Uterus (tissue), 4 donors: ENCODE data around the gene SEMA3D. TPM values are rescaled to one million over a fixed set of nuclear protein-coding genes. Genes with fewer than 3 reads are reported as not detected.

ENCODE experiments used
- DNase-seq, 2 donors: peaks; one replicate each; pipeline ENCODE4 v3.0.0-alpha.2; 2019 to 2020
- H3K27ac ChIP-seq, 2 donors: fragments of 200-600 bp; sonication (generic); 1 replicate in 1 of 2; 2 replicates in 1 of 2; pipeline ENCODE4 v1.5.1; 2016 to 2018
- H3K27me3 ChIP-seq, 2 donors: fragments of 200-600 bp; sonication (generic); one replicate each; pipeline ENCODE4 v1.5.1; 2018 to 2019; ENCODE audit warnings: control low read depth in 1 of 2
- H3K36me3 ChIP-seq, 2 donors: fragments of 200-600 bp; sonication (generic); one replicate each; pipeline ENCODE4 v1.5.1; 2019; ENCODE audit warnings: control low read depth in 1 of 2
- H3K4me1 ChIP-seq, 2 donors: fragments of 200-600 bp; sonication (generic); one replicate each; pipeline ENCODE4 v1.5.1; 2018 to 2019; ENCODE audit warnings: control low read depth in 1 of 2
- H3K4me3 ChIP-seq, 2 donors: fragments of 200-600 bp; sonication (generic); 1 replicate in 1 of 2; 2 replicates in 1 of 2; pipeline ENCODE4 v1.5.1; 2018 to 2019; ENCODE audit warnings: mild to moderate bottlenecking in 1 of 2
- H3K9me3 ChIP-seq, 2 donors: fragments of 200-600 bp; sonication (generic); one replicate each; pipeline ENCODE4 v1.5.1; 2019; ENCODE audit warnings: control low read depth in 1 of 2
- CTCF ChIP-seq, 4 experiments: fragments of 200-600 bp in 2 of 4; fragments of 450-650 bp in 2 of 4; sonication (generic) in 2 of 4; IDR thresholded peaks; one replicate each; pipeline ENCODE4 v1.5.1; 2016 to 2019; ENCODE audit warnings: antibody characterized with exemption in 4 of 4, mild to moderate bottlenecking in 2 of 4, moderate library complexity in 1 of 4
- POLR2A ChIP-seq, 2 donors: fragments of 450-650 bp; IDR thresholded peaks; one replicate each; pipeline ENCODE4 v1.6.1; 2016; ENCODE audit warnings: antibody characterized with exemption in 2 of 2, mild to moderate bottlenecking in 1 of 2, moderate library complexity in 1 of 2
- intact Hi-C: fragments of 100-400 bp; cut with DNase I; formaldehyde crosslinking; loops from one replicate; pipeline ENCODE4 v1.15.1; 2023; ENCODE audit warnings: low total_unique reads
- total RNA-seq, 4 donors: library from RNA; depleted of rRNA in 3 of 4; stranded (reverse); fragments of >200 nt in 3 of 4; gene quantifications; one replicate each; pipeline versions ENCODE4 v1.1.0 to v1.2.4, GENCODE V29; 2014 to 2023
- donor health status: DM: yes; HTN: yes; CAD: no.

SEMA3D gene
- total RNA-seq, 4 donors from 2014 or later: 7.1 to 68.6 (median 20.4) TPM

- H3K4me3 ChIP-seq: no peak overlapping the region
- TF ChIP-seq POLR2A (IDR thresholded peaks at IDR 0.05) (no peak), CTCF (IDR thresholded peaks at IDR 0.05) (no peak)
- intact Hi-C loops: no loop called here
- no peaks in the 10 kb centered on the region for H3K27me3 ChIP-seq
- no peaks in the 10 kb centered on the region for H3K36me3 ChIP-seq
- H3K4me1 ChIP-seq: no peaks in the 10 kb centered on the region
- H3K27ac ChIP-seq: no peak overlapping the region
- no peak for DNase-seq
- H3K9me3 ChIP-seq: no peaks in the 10 kb centered on the region
Measured at GRCh38 chr7:85220023-85220422, 33.2 kb upstream of the SEMA3D start.

DNA sequence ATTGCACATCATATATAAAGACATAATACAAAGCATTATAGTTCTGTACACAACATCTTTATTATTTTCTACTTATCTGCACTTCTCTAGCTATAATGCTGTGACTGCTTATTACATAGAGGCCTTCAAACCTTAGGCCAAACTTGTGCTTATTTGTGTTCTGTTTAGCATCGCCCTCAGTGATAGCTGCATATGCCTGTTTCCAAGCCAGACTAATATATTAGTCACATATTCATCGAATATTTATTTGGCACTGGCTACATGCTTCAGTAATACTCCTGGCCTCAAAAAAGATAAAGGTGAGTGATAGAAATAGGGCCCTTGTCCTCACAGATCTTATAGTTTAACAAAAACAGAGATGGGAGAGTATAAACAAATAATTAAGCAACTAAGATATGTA, 30.2 kb upstream of the SEMA3D start:
- Histone ChIP-seq H3K36me3 (no peaks in the 10 kb centered on the region), H3K9me3 (no peaks in the 10 kb centered on the region), H3K27me3 (no peaks in the 10 kb centered on the region), H3K4me3 (no peak overlapping the region), H3K27ac (no peak overlapping the region), H3K4me1 (no peaks in the 10 kb centered on the region)
- no peak for DNase-seq
- intact Hi-C loops: no loop called here
- TF ChIP-seq CTCF (IDR thresholded peaks at IDR 0.05) (no peak), POLR2A (IDR thresholded peaks at IDR 0.05) (no peak)

- no peak overlapping the region for H3K27ac ChIP-seq
- no peak overlapping the region for H3K4me3 ChIP-seq
- H3K36me3 ChIP-seq: no peaks in the 10 kb centered on the region
- TF ChIP-seq POLR2A (IDR thresholded peaks at IDR 0.05) (no peak), CTCF (IDR thresholded peaks at IDR 0.05) (no peak)
- no peaks in the 10 kb centered on the region for H3K27me3 ChIP-seq
- no peak for DNase-seq
- no peaks in the 10 kb centered on the region for H3K4me1 ChIP-seq
- H3K9me3 ChIP-seq: no peaks in the 10 kb centered on the region
- intact Hi-C loops: no loop called here
Measured at GRCh38 chr7:85215098-85215497, 28.2 kb upstream of the SEMA3D start.

GRCh38 chr7:85213500-85213899, 26.6 kb upstream of the SEMA3D start:
- H3K4me3 ChIP-seq: no peak overlapping the region
- no peak for DNase-seq
- no peaks in the 10 kb centered on the region for H3K27me3 ChIP-seq
- no peaks in the 10 kb centered on the region for H3K36me3 ChIP-seq
- intact Hi-C loops: no loop called here
- no peak overlapping the region for H3K27ac ChIP-seq
- H3K9me3 ChIP-seq: no peaks in the 10 kb centered on the region
- no peaks in the 10 kb centered on the region for H3K4me1 ChIP-seq
- no peak for TF ChIP-seq CTCF (IDR thresholded peaks at IDR 0.05)
- TF ChIP-seq POLR2A (IDR thresholded peaks at IDR 0.05): no peak

GRCh38 chr7:85205754-85206153, 18.9 kb upstream of the SEMA3D start:
- no peak overlapping the region for H3K4me3 ChIP-seq
- no peaks in the 10 kb centered on the region for H3K4me1 ChIP-seq
- intact Hi-C loops: no loop called here
- no peak overlapping the region for H3K27ac ChIP-seq
- TF ChIP-seq CTCF (IDR thresholded peaks at IDR 0.05) (no peak), POLR2A (IDR thresholded peaks at IDR 0.05) (no peak)
- H3K36me3 ChIP-seq: no peaks in the 10 kb centered on the region
- no peaks in the 10 kb centered on the region for H3K9me3 ChIP-seq
- H3K27me3 ChIP-seq: no peaks in the 10 kb centered on the region
- no peak for DNase-seq
